ENCODE data around the gene ABCC11. TPM values are rescaled to one million over a fixed set of nuclear protein-coding genes. Genes with fewer than 3 reads are reported as not detected.

The ABCC11 gene
- total RNA-seq, 1 experiment from 2014 or later: 0.83 TPM

- CTCF ChIA-PET: no interaction called here
- Histone ChIP-seq H3K27ac (no peak overlapping the region), H3K4me2 (no peak overlapping the region), H3K36me3 (ENCODE audit: low read depth) (peaks cover 4% of the 10 kb centered on the region; the same call in 1 of the 2 replicates), H3K27me3 (ENCODE audit: insufficient read depth, low read depth) (no peaks in the 10 kb centered on the region), H3F3A (ENCODE audit: insufficient read depth, low read depth) (no peaks in the 10 kb centered on the region), H4K20me1 (ENCODE audit: insufficient read depth) (no peaks in the 10 kb centered on the region), H2AFZ (no peak overlapping the region), H3K4me1 (replicated peaks; ENCODE audit: insufficient read depth) (peaks cover 5% of the 10 kb centered on the region), H3K9me2 (ENCODE audit: insufficient read depth) (no peaks in the 10 kb centered on the region), H3K79me2 (ENCODE audit: low read depth) (no peaks in the 10 kb centered on the region), H3K9me3 (ENCODE audit: insufficient read depth, low read depth) (peaks cover 5% of the 10 kb centered on the region; the same call in 1 of the 2 replicates), H3K4me3 (no peak overlapping the region)
- POLR2A ChIA-PET (ENCODE audit: unreplicated experiment): no interaction called here
- no peak for DNase-seq
- TF ChIP-seq CTCF (conservative IDR thresholded peaks at IDR 0.05): no peak
- TF ChIP-seq EZH2 (IDR thresholded peaks at IDR 0.05; ENCODE audit: low read depth): no peak
- no TSS peak for BruUV-seq (replicated peaks)
- intact Hi-C loops (cut with micrococcal nuclease; ENCODE audit: unreplicated experiment): loop anchor here (10.0 kb wide), 1 partner anchor 437 kb away; no protein-coding TSS in a partner anchor
Measured at GRCh38 chr16:48152226-48152625, 95.1 kb downstream of the ABCC11 start.

GRCh38 chr16:48150707-48151106, 96.6 kb downstream of the ABCC11 start:
- CTCF ChIA-PET: no interaction called here
- H3K4me2 ChIP-seq: no peak overlapping the region
- intact Hi-C loops (cut with micrococcal nuclease; ENCODE audit: unreplicated experiment): loop anchor here (10.0 kb wide), 1 partner anchor 436 kb away; no protein-coding TSS in a partner anchor
- H3K9me2 ChIP-seq (ENCODE audit: insufficient read depth): no peaks in the 10 kb centered on the region
- no TSS peak for BruUV-seq (replicated peaks)
- no peaks in the 10 kb centered on the region for H3K4me1 ChIP-seq (replicated peaks; ENCODE audit: insufficient read depth)
- no peaks in the 10 kb centered on the region for H4K20me1 ChIP-seq (ENCODE audit: insufficient read depth)
- TF ChIP-seq EZH2 (IDR thresholded peaks at IDR 0.05; ENCODE audit: low read depth): no peak
- no peak for TF ChIP-seq CTCF (conservative IDR thresholded peaks at IDR 0.05)
- POLR2A ChIA-PET (ENCODE audit: unreplicated experiment): no interaction called here
- peaks cover 4% of the 10 kb centered on the region; the same call in 1 of the 2 replicates for H3K36me3 ChIP-seq (ENCODE audit: low read depth)
- no peaks in the 10 kb centered on the region for H3K27me3 ChIP-seq (ENCODE audit: insufficient read depth, low read depth)
- H3K27ac ChIP-seq: no peak overlapping the region
- H3K4me3 ChIP-seq: no peak overlapping the region
- H3K9me3 ChIP-seq (ENCODE audit: insufficient read depth, low read depth): peaks cover 5% of the 10 kb centered on the region; the same call in 1 of the 2 replicates
- H3K79me2 ChIP-seq (ENCODE audit: low read depth): no peaks in the 10 kb centered on the region
- H2AFZ ChIP-seq: no peak overlapping the region
- no peaks in the 10 kb centered on the region for H3F3A ChIP-seq (ENCODE audit: insufficient read depth, low read depth)
- no peak for DNase-seq

GRCh38 chr16:48146710-48147109, 100.6 kb downstream of the ABCC11 start:
- no peak overlapping the region for H3K27ac ChIP-seq
- no peaks in the 10 kb centered on the region for H3F3A ChIP-seq (ENCODE audit: insufficient read depth, low read depth)
- TF ChIP-seq CTCF (conservative IDR thresholded peaks at IDR 0.05): no peak
- TF ChIP-seq EZH2 (IDR thresholded peaks at IDR 0.05; ENCODE audit: low read depth): no peak
- H3K79me2 ChIP-seq (ENCODE audit: low read depth): no peaks in the 10 kb centered on the region
- H3K4me2 ChIP-seq: no peak overlapping the region
- H3K27me3 ChIP-seq (ENCODE audit: insufficient read depth, low read depth): no peaks in the 10 kb centered on the region
- intact Hi-C loops (cut with micrococcal nuclease; ENCODE audit: unreplicated experiment): no loop called here
- no peaks in the 10 kb centered on the region for H4K20me1 ChIP-seq (ENCODE audit: insufficient read depth)
- no peak overlapping the region for H3K4me3 ChIP-seq
- H3K4me1 ChIP-seq (replicated peaks; ENCODE audit: insufficient read depth): no peaks in the 10 kb centered on the region
- no TSS peak for BruUV-seq (replicated peaks)
- peaks cover 5% of the 10 kb centered on the region; the same call in 1 of the 2 replicates for H3K9me3 ChIP-seq (ENCODE audit: insufficient read depth, low read depth)
- no peaks in the 10 kb centered on the region for H3K9me2 ChIP-seq (ENCODE audit: insufficient read depth)
- peaks cover 4% of the 10 kb centered on the region; the same call in 1 of the 2 replicates for H3K36me3 ChIP-seq (ENCODE audit: low read depth)
- ChIA-PET POLR2A (ENCODE audit: unreplicated experiment) (no interaction called here), CTCF (no interaction called here)
- no peak overlapping the region for H2AFZ ChIP-seq
- no peak for DNase-seq
